ENCODE data around the gene EPN1. TPM values are rescaled to one million over a fixed set of nuclear protein-coding genes. Genes with fewer than 3 reads are reported as not detected.

EPN1 gene
- total and polyA plus RNA-seq, 9 of the 15 experiments (the other 6 are each of a cell fraction or from before 2014, with no cell fraction given) = 0.08 to 138 (median 12.7) TPM

GRCh38 chr19:55655648-55656040 is 19.4 kb upstream of the EPN1 start (continued):
- TF ChIP-seq GATA2 (CRISPR knock-in tag; IDR thresholded peaks at IDR 0.05) = peak; percentile 12; the same call in 1 of the 2 replicates
- peak in 1 of 2 experiments; percentile 19; a peak in 1 of 4 replicates for TF ChIP-seq SRF (CRISPR knock-in tag; IDR thresholded peaks at IDR 0.05)
- TF ChIP-seq CREB3L1 (IDR thresholded peaks at IDR 0.05; ENCODE audit: borderline replicate concordance, low read depth) = no peak
- TF ChIP-seq HMG20A (CRISPR knock-in tag; conservative IDR thresholded peaks at IDR 0.05) = no peak
- TF ChIP-seq SP2 (IDR thresholded peaks at IDR 0.05; ENCODE audit: extremely low read depth, low read depth, low read length, poor library complexity, severe bottlenecking) = no peak
- TF ChIP-seq, protein P1, sequence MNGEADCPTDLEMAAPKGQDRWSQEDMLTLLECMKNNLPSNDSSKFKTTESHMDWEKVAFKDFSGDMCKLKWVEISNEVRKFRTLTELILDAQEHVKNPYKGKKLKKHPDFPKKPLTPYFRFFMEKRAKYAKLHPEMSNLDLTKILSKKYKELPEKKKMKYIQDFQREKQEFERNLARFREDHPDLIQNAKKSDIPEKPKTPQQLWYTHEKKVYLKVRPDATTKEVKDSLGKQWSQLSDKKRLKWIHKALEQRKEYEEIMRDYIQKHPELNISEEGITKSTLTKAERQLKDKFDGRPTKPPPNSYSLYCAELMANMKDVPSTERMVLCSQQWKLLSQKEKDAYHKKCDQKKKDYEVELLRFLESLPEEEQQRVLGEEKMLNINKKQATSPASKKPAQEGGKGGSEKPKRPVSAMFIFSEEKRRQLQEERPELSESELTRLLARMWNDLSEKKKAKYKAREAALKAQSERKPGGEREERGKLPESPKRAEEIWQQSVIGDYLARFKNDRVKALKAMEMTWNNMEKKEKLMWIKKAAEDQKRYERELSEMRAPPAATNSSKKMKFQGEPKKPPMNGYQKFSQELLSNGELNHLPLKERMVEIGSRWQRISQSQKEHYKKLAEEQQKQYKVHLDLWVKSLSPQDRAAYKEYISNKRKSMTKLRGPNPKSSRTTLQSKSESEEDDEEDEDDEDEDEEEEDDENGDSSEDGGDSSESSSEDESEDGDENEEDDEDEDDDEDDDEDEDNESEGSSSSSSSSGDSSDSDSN (IDR thresholded peaks at IDR 0.05; ENCODE audit: borderline replicate concordance in 1 of 2, low read depth in 2 of 2, low read length in 2 of 2) = no peak
- no peak for TF ChIP-seq U2AF1 (optimal IDR thresholded peaks at IDR 0.05; ENCODE audit: low read depth, low read length)
- no peak for TF ChIP-seq ZNF232 (CRISPR knock-in tag; IDR thresholded peaks at IDR 0.05)
- TF ChIP-seq, protein P2, sequence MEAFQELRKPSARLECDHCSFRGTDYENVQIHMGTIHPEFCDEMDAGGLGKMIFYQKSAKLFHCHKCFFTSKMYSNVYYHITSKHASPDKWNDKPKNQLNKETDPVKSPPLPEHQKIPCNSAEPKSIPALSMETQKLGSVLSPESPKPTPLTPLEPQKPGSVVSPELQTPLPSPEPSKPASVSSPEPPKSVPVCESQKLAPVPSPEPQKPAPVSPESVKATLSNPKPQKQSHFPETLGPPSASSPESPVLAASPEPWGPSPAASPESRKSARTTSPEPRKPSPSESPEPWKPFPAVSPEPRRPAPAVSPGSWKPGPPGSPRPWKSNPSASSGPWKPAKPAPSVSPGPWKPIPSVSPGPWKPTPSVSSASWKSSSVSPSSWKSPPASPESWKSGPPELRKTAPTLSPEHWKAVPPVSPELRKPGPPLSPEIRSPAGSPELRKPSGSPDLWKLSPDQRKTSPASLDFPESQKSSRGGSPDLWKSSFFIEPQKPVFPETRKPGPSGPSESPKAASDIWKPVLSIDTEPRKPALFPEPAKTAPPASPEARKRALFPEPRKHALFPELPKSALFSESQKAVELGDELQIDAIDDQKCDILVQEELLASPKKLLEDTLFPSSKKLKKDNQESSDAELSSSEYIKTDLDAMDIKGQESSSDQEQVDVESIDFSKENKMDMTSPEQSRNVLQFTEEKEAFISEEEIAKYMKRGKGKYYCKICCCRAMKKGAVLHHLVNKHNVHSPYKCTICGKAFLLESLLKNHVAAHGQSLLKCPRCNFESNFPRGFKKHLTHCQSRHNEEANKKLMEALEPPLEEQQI (IDR thresholded peaks at IDR 0.05) = no peak
- no peak for TF ChIP-seq ZBED1 (IDR thresholded peaks at IDR 0.05)
- TF ChIP-seq ZC3H11A (IDR thresholded peaks at IDR 0.05; ENCODE audit: low read depth, low read length) = no peak
- no peak for TF ChIP-seq PHF8 (IDR thresholded peaks at IDR 0.05; ENCODE audit: borderline replicate concordance, low read length)
- no peak for TF ChIP-seq ZNF764 (CRISPR knock-in tag; IDR thresholded peaks at IDR 0.05; ENCODE audit: low read depth)
- peak; percentile 91 for TF ChIP-seq NKRF (IDR thresholded peaks at IDR 0.05; ENCODE audit: borderline replicate concordance)
- no peak for TF ChIP-seq ZBTB26 (CRISPR knock-in tag; IDR thresholded peaks at IDR 0.05)
- TF ChIP-seq ZNF584 (CRISPR knock-in tag; IDR thresholded peaks at IDR 0.05; ENCODE audit: low read depth) = no peak
- TF ChIP-seq ZFP1 (CRISPR knock-in tag; IDR thresholded peaks at IDR 0.05) = no peak
- TF ChIP-seq NBN (IDR thresholded peaks at IDR 0.05; ENCODE audit: low read depth) = no peak
